ENCODE data around the gene UBE2V1. TPM values are rescaled to one million over a fixed set of nuclear protein-coding genes. Genes with fewer than 3 reads are reported as not detected.
"Not testable (repeated sequence)": the region's sequence is repeated elsewhere in the genome, so short reads cannot be mapped to it uniquely, and the experiment has no call there.

The UBE2V1 gene
- total RNA-seq, 1 experiment from 2014 or later = 65.1 TPM

GRCh38 chr20:50141811-50142561 lies 29.0 kb upstream of the UBE2V1 start:
- Histone ChIP-seq H3K36me3 (replicated peaks; ENCODE audit: control insufficient read depth, insufficient read depth, low read length) (peaks cover 16% of the 10 kb centered on the region), H3K27me3 (ENCODE audit: control insufficient read depth, insufficient read depth, low read length) (no peaks in the 10 kb centered on the region), H3K4me3 (ENCODE audit: insufficient read depth, low read depth, low read length) (no peak overlapping the region)
- DNase-seq = no peak

GRCh38 chr20:50141018-50141675 lies 28.2 kb upstream of the UBE2V1 start:
- peak; percentile 8 for DNase-seq
- Histone ChIP-seq H3K4me3 (ENCODE audit: insufficient read depth, low read depth, low read length) (no peak overlapping the region), H3K27me3 (ENCODE audit: control insufficient read depth, insufficient read depth, low read length) (no peaks in the 10 kb centered on the region), H3K36me3 (replicated peaks; ENCODE audit: control insufficient read depth, insufficient read depth, low read length) (peaks cover 14% of the 10 kb centered on the region)

- no peak for DNase-seq
Measured at GRCh38 chr20:50140339-50140859, 27.4 kb upstream of the UBE2V1 start.

GRCh38 chr20:50138479-50139393 lies 25.8 kb upstream of the UBE2V1 start:
- no peaks in the 10 kb centered on the region for H3K27me3 ChIP-seq (ENCODE audit: control insufficient read depth, insufficient read depth, low read length)
- no peak overlapping the region for H3K4me3 ChIP-seq (ENCODE audit: insufficient read depth, low read depth, low read length)
- peak; percentile 75 for DNase-seq
- H3K36me3 ChIP-seq (replicated peaks; ENCODE audit: control insufficient read depth, insufficient read depth, low read length) = peaks cover 15% of the 10 kb centered on the region

More at GRCh38 chr20:50140339-50140859, 27.4 kb upstream of the UBE2V1 start:
- H3K36me3 ChIP-seq (replicated peaks; ENCODE audit: control insufficient read depth, insufficient read depth, low read length) = peaks cover 13% of the 10 kb centered on the region
- H3K4me3 ChIP-seq (ENCODE audit: insufficient read depth, low read depth, low read length) = no peak overlapping the region
- no peaks in the 10 kb centered on the region for H3K27me3 ChIP-seq (ENCODE audit: control insufficient read depth, insufficient read depth, low read length)

- Histone ChIP-seq H3K27me3 (ENCODE audit: control insufficient read depth, insufficient read depth, low read length) (no peaks in the 10 kb centered on the region), H3K36me3 (replicated peaks; ENCODE audit: control insufficient read depth, insufficient read depth, low read length) (peaks cover 15% of the 10 kb centered on the region), H3K4me3 (ENCODE audit: insufficient read depth, low read depth, low read length) (no peak overlapping the region)
- no peak for DNase-seq
Measured at GRCh38 chr20:50138120-50138478, 25.1 kb upstream of the UBE2V1 start.

GRCh38 chr20:50137702-50138101 lies 24.8 kb upstream of the UBE2V1 start:
- DNase-seq; H3K4me3 ChIP-seq (ENCODE audit: insufficient read depth, low read depth, low read length); H3K27me3 ChIP-seq (ENCODE audit: control insufficient read depth, insufficient read depth, low read length): not testable (repeated sequence)
- peaks cover 16% of the 10 kb centered on the region for H3K36me3 ChIP-seq (replicated peaks; ENCODE audit: control insufficient read depth, insufficient read depth, low read length)

GRCh38 chr20:50136822-50137599 lies 24.1 kb upstream of the UBE2V1 start:
- H3K27me3 ChIP-seq (ENCODE audit: control insufficient read depth, insufficient read depth, low read length) = no peaks in the 10 kb centered on the region
- no peak for DNase-seq

GRCh38 chr20:50135157-50135556 lies 22.2 kb upstream of the UBE2V1 start:
- not testable (repeated sequence) for H3K27me3 ChIP-seq (ENCODE audit: control insufficient read depth, insufficient read depth, low read length); H3K36me3 ChIP-seq (replicated peaks; ENCODE audit: control insufficient read depth, insufficient read depth, low read length); H3K4me3 ChIP-seq (ENCODE audit: insufficient read depth, low read depth, low read length); DNase-seq

More at GRCh38 chr20:50136822-50137599, 24.1 kb upstream of the UBE2V1 start:
- Histone ChIP-seq H3K36me3 (replicated peaks; ENCODE audit: control insufficient read depth, insufficient read depth, low read length) (peaks cover 15% of the 10 kb centered on the region), H3K4me3 (ENCODE audit: insufficient read depth, low read depth, low read length) (no peak overlapping the region)

GRCh38 chr20:50133474-50134217 lies 20.7 kb upstream of the UBE2V1 start:
- peak; percentile 29 for DNase-seq
- Histone ChIP-seq H3K36me3 (replicated peaks; ENCODE audit: control insufficient read depth, insufficient read depth, low read length) (peaks cover 15% of the 10 kb centered on the region), H3K4me3 (ENCODE audit: insufficient read depth, low read depth, low read length) (no peak overlapping the region), H3K27me3 (ENCODE audit: control insufficient read depth, insufficient read depth, low read length) (no peaks in the 10 kb centered on the region)

- no peak for DNase-seq
- peaks cover 18% of the 10 kb centered on the region for H3K36me3 ChIP-seq (replicated peaks; ENCODE audit: control insufficient read depth, insufficient read depth, low read length)
- no peaks in the 10 kb centered on the region for H3K27me3 ChIP-seq (ENCODE audit: control insufficient read depth, insufficient read depth, low read length)
- H3K4me3 ChIP-seq (ENCODE audit: insufficient read depth, low read depth, low read length) = no peak overlapping the region
Measured at GRCh38 chr20:50133041-50133440, 20.1 kb upstream of the UBE2V1 start.

GRCh38 chr20:50130995-50131394 lies 18.0 kb upstream of the UBE2V1 start:
- Histone ChIP-seq H3K27me3 (ENCODE audit: control insufficient read depth, insufficient read depth, low read length) (no peaks in the 10 kb centered on the region), H3K4me3 (ENCODE audit: insufficient read depth, low read depth, low read length) (no peak overlapping the region), H3K36me3 (replicated peaks; ENCODE audit: control insufficient read depth, insufficient read depth, low read length) (peaks cover 31% of the 10 kb centered on the region)
- DNase-seq = peak; percentile 20

GRCh38 chr20:50130356-50130723 lies 17.4 kb upstream of the UBE2V1 start:
- peaks cover 31% of the 10 kb centered on the region for H3K36me3 ChIP-seq (replicated peaks; ENCODE audit: control insufficient read depth, insufficient read depth, low read length)
- H3K4me3 ChIP-seq (ENCODE audit: insufficient read depth, low read depth, low read length) = no peak overlapping the region
- no peaks in the 10 kb centered on the region for H3K27me3 ChIP-seq (ENCODE audit: control insufficient read depth, insufficient read depth, low read length)
- DNase-seq = peak; percentile 13

GRCh38 chr20:50129662-50130355 lies 16.9 kb upstream of the UBE2V1 start:
- peak; percentile 78 for DNase-seq
- Histone ChIP-seq H3K4me3 (ENCODE audit: insufficient read depth, low read depth, low read length) (no peak overlapping the region), H3K36me3 (replicated peaks; ENCODE audit: control insufficient read depth, insufficient read depth, low read length) (peaks cover 33% of the 10 kb centered on the region)

More at GRCh38 chr20:50129662-50130355, 16.9 kb upstream of the UBE2V1 start:
- H3K27me3 ChIP-seq (ENCODE audit: control insufficient read depth, insufficient read depth, low read length) = no peaks in the 10 kb centered on the region
